Gastrocnemius medialis (tissue), 4 donors: ENCODE data around the gene CDKAL1.

ENCODE experiments used
- POLR2A ChIP-seq, 2 donors: fragments of 450-650 bp; IDR thresholded peaks; one replicate each; pipeline ENCODE4 v1.6.1; 2017; ENCODE audit warnings: antibody characterized with exemption in 2 of 2, mild to moderate bottlenecking in 2 of 2, moderate library complexity in 2 of 2
- TF ChIP-seq, protein P1 (sequence below), 5 experiments: fragments of 450-650 bp in 3 of 5; fragments of 200-600 bp in 2 of 5; sonication (generic) in 2 of 5; IDR thresholded peaks in 4 of 5; conservative IDR thresholded peaks in 1 of 5; 1 replicate in 4 of 5; 2 replicates in 1 of 5; pipeline ENCODE4 v1.5.1; 2016 to 2019; ENCODE audit warnings: antibody characterized with exemption in 5 of 5, mild to moderate bottlenecking in 3 of 5, moderate library complexity in 3 of 5

DNA sequence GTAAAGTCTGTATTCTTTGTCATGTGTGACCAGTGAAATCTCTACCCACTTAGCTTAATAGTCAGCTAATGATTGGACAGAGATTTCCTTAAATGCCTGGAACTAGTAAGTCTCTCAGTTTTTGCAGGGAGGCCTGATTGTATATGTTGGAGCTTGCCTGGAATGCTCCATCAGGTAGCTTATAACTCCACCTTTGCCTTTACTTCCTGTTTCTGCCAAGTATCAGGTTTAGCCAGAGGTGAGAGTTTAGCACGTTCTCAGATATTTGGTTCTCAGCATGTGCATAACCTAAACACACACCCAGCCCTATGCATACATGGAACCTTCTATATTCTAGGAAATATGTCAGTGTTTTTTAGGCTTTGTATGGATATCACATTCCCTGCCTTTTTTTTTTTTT lies 435.3 kb downstream of the CDKAL1 start:
- TF ChIP-seq, protein P1, sequence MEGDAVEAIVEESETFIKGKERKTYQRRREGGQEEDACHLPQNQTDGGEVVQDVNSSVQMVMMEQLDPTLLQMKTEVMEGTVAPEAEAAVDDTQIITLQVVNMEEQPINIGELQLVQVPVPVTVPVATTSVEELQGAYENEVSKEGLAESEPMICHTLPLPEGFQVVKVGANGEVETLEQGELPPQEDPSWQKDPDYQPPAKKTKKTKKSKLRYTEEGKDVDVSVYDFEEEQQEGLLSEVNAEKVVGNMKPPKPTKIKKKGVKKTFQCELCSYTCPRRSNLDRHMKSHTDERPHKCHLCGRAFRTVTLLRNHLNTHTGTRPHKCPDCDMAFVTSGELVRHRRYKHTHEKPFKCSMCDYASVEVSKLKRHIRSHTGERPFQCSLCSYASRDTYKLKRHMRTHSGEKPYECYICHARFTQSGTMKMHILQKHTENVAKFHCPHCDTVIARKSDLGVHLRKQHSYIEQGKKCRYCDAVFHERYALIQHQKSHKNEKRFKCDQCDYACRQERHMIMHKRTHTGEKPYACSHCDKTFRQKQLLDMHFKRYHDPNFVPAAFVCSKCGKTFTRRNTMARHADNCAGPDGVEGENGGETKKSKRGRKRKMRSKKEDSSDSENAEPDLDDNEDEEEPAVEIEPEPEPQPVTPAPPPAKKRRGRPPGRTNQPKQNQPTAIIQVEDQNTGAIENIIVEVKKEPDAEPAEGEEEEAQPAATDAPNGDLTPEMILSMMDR (IDR thresholded peaks at IDR 0.05 in 4 of 5, conservative IDR thresholded peaks at IDR 0.05 in 1 of 5) = no peak
- no peak for TF ChIP-seq POLR2A (IDR thresholded peaks at IDR 0.05)
